ENCODE results near the gene C11orf24.
"Not testable (repeated sequence)": the region's sequence is repeated elsewhere in the genome, so short reads cannot be mapped to it uniquely, and the experiment has no call there.

The C11orf24 gene

GRCh38 chr11:68251765-68252164, 20.0 kb downstream of the C11orf24 start:
- DNase-seq (ENCODE audit: low read depth in 3 of 3) = no peak

GRCh38 chr11:68244912-68245311, 26.9 kb downstream of the C11orf24 start:
- DNase-seq (ENCODE audit: low read depth in 3 of 3) = not testable (repeated sequence)

GRCh38 chr11:68243847-68244246, 27.9 kb downstream of the C11orf24 start:
- not testable (repeated sequence) for DNase-seq (ENCODE audit: low read depth in 3 of 3)

- DNase-seq (ENCODE audit: low read depth in 3 of 3) = no peak
These were observed 29.2 kb downstream of the C11orf24 start for GRCh38 chr11:68242616-68243015.

GRCh38 chr11:68231621-68232020, 40.2 kb downstream of the C11orf24 start:
- no peak for DNase-seq (ENCODE audit: low read depth in 3 of 3)

- no peak for DNase-seq (ENCODE audit: low read depth in 3 of 3)
These were observed 42.2 kb downstream of the C11orf24 start for GRCh38 chr11:68229601-68230000.

- DNase-seq (ENCODE audit: low read depth in 3 of 3) = no peak
These were observed 45.4 kb downstream of the C11orf24 start for GRCh38 chr11:68226421-68226820.

GRCh38 chr11:68224606-68225005, 47.2 kb downstream of the C11orf24 start:
- no peak for DNase-seq (ENCODE audit: low read depth in 3 of 3)

GRCh38 chr11:68223275-68223674, 48.5 kb downstream of the C11orf24 start:
- DNase-seq (ENCODE audit: low read depth in 3 of 3) = no peak

GRCh38 chr11:68221406-68221805, 50.4 kb downstream of the C11orf24 start:
- DNase-seq (ENCODE audit: low read depth in 3 of 3) = no peak

- DNase-seq (ENCODE audit: low read depth in 3 of 3) = no peak
These were observed 55.4 kb downstream of the C11orf24 start for GRCh38 chr11:68216171-68216938.

- no peak for DNase-seq (ENCODE audit: low read depth in 3 of 3)
These were observed 56.1 kb downstream of the C11orf24 start for GRCh38 chr11:68215524-68216170.

GRCh38 chr11:68215087-68215445, 56.7 kb downstream of the C11orf24 start:
- peak in 1 of 3 experiments; percentile 40 for DNase-seq (ENCODE audit: low read depth in 3 of 3)

GRCh38 chr11:68214173-68215086, 57.3 kb downstream of the C11orf24 start:
- peak in 1 of 3 experiments; percentile 5 for DNase-seq (ENCODE audit: low read depth in 3 of 3)

GRCh38 chr11:68213555-68214172, 58.1 kb downstream of the C11orf24 start:
- DNase-seq (ENCODE audit: low read depth in 3 of 3) = peak; percentile 60 to 75 (median 61)

- peak in 1 of 3 experiments; percentile 59 for DNase-seq (ENCODE audit: low read depth in 3 of 3)
These were observed 58.6 kb downstream of the C11orf24 start, which contains the start of gene KMT5B for GRCh38 chr11:68213135-68213515. TSS of gene KMT5B (minus strand) at chr11:68213296. CDS start at chr11:68190076, 23,220 bp downstream.

- peak in 1 of 3 experiments; percentile 53 for DNase-seq (ENCODE audit: low read depth in 3 of 3)
These were observed 59.2 kb downstream of the C11orf24 start for GRCh38 chr11:68212421-68213134.

GRCh38 chr11:68211546-68211945, 60.2 kb downstream of the C11orf24 start:
- no peak for DNase-seq (ENCODE audit: low read depth in 3 of 3)
